Measurements from ENCODE around the gene ZNF354C.

DNA sequence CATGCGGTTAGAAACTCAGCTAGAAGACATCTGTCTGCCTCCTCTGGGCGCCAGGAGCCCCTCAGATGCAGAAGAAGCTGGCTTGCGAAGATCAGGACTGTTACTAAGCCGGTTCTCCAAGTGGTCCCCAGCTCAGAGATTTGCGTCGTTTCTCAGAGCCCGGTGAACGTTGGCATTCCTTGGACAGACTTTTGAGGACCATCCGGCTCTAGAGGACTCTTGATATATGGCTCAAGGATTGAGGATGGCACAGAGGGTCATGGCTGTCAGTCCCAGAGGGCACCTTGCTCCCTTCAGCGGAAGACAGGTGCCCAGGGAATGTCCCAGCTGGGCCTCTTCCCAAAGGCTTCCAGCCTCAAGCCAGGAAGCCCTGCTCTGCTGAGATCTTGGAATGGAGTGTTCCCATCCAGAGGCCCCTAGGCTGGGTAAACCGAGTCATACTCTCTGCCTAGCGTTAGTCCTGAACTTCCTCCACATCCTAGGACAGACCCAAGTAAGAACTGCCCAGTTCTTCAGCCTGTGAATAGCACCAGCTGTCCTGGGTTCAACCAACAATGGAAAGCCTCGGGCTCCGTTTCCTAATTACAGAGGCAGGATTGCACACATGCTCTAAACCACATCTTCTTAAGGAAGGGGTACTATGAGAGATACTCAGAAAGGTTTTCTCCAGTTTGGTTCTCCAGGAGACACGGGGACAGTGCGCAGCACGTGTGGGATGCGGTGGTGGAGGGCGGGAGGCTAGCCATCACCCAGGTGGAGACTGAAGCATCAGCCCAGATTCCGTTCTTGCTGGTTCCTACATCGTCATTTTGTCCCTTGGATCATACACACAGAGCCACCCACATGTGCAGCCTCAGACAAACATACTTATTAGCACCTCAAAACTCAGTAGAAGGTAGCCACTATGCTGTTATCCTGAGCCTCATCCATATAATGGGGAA, 51.4 kb downstream of the ZNF354C start:
- TF ChIP-seq CTCF (conservative IDR thresholded peaks at IDR 0.05; ENCODE audit: low read depth, low read length), result no peak
- TF ChIP-seq POLR2A (IDR thresholded peaks at IDR 0.05; ENCODE audit: low read depth, low read length), result no peak
- no peak for TF ChIP-seq RFX5 (IDR thresholded peaks at IDR 0.05; ENCODE audit: low read depth, low read length)
- TF ChIP-seq, protein P1, sequence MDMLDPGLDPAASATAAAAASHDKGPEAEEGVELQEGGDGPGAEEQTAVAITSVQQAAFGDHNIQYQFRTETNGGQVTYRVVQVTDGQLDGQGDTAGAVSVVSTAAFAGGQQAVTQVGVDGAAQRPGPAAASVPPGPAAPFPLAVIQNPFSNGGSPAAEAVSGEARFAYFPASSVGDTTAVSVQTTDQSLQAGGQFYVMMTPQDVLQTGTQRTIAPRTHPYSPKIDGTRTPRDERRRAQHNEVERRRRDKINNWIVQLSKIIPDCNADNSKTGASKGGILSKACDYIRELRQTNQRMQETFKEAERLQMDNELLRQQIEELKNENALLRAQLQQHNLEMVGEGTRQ (IDR thresholded peaks at IDR 0.05; ENCODE audit: low read depth, low read length), result no peak
- no peak for TF ChIP-seq MXI1 (IDR thresholded peaks at IDR 0.05; ENCODE audit: borderline replicate concordance, low read depth, low read length)
- no peak for TF ChIP-seq SMC3 (IDR thresholded peaks at IDR 0.05; ENCODE audit: low read depth, low read length)
- no peak for TF ChIP-seq NFE2L2 (IDR thresholded peaks at IDR 0.05; ENCODE audit: low read depth, low read length)
- TF ChIP-seq RAD21 (IDR thresholded peaks at IDR 0.05; ENCODE audit: low read length), result no peak
- TF ChIP-seq, protein P2, sequence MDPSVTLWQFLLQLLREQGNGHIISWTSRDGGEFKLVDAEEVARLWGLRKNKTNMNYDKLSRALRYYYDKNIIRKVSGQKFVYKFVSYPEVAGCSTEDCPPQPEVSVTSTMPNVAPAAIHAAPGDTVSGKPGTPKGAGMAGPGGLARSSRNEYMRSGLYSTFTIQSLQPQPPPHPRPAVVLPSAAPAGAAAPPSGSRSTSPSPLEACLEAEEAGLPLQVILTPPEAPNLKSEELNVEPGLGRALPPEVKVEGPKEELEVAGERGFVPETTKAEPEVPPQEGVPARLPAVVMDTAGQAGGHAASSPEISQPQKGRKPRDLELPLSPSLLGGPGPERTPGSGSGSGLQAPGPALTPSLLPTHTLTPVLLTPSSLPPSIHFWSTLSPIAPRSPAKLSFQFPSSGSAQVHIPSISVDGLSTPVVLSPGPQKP (IDR thresholded peaks at IDR 0.05; ENCODE audit: borderline replicate concordance, low read depth, low read length), result no peak
- TF ChIP-seq RCOR1 (IDR thresholded peaks at IDR 0.05; ENCODE audit: insufficient replicate concordance, low read length), result no peak
- TF ChIP-seq BHLHE40 (IDR thresholded peaks at IDR 0.05; ENCODE audit: low read depth, low read length), result no peak
